OCI-LY7 (cell line): ENCODE results near the gene DOCK4.

ENCODE experiments used
- EZH2phosphoT487 ChIP-seq: fragments of 200-600 bp; sonication (generic); IDR thresholded peaks from 2 replicates; pipeline ENCODE4 v1.6.1; 2018; ENCODE audit warnings: low read depth, borderline replicate concordance, mild to moderate bottlenecking, mixed run types, antibody characterized with exemption, low read length, moderate library complexity, mixed read lengths
- TF ChIP-seq, protein P1 (sequence below): fragments of 200-600 bp; sonication (generic); conservative IDR thresholded peaks from 2 replicates; pipeline ENCODE4 v1.5.1; 2014; ENCODE audit warnings: mild to moderate bottlenecking, antibody characterized with exemption, low read length, moderate library complexity, mixed read lengths

DNA sequence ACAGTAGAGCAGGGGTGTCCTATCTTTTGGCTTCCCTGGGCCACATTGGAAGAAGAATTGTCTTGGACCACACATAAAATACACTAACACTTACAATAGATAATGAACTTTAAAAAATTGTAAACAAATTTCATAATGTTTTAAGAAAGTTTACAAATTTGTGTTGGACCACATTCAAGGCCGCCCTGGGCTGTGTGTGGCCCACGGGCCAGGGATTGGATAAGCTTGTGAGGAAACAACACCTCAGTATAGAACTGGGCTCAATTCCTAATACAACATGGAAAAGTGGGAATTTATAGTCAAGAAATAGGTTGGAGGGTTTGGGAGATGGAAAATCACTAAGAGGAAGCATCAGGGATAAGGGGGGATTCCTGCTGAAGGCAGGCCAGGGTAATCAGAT lies 18.0 kb upstream of the DOCK4 start:
- TF ChIP-seq, protein P1, sequence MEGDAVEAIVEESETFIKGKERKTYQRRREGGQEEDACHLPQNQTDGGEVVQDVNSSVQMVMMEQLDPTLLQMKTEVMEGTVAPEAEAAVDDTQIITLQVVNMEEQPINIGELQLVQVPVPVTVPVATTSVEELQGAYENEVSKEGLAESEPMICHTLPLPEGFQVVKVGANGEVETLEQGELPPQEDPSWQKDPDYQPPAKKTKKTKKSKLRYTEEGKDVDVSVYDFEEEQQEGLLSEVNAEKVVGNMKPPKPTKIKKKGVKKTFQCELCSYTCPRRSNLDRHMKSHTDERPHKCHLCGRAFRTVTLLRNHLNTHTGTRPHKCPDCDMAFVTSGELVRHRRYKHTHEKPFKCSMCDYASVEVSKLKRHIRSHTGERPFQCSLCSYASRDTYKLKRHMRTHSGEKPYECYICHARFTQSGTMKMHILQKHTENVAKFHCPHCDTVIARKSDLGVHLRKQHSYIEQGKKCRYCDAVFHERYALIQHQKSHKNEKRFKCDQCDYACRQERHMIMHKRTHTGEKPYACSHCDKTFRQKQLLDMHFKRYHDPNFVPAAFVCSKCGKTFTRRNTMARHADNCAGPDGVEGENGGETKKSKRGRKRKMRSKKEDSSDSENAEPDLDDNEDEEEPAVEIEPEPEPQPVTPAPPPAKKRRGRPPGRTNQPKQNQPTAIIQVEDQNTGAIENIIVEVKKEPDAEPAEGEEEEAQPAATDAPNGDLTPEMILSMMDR, result no peak
- TF ChIP-seq EZH2phosphoT487, result no peak
